Cardiac muscle cell (in vitro differentiated cells and primary cell): ENCODE results near the gene GNGT1. TPM values are rescaled to one million over a fixed set of nuclear protein-coding genes. Genes with fewer than 3 reads are reported as not detected.

Experiments used
- DNase-seq, 2 donors: peaks; one replicate each; pipeline versions ENCODE4 v3.0.0 to v3.0.0-alpha.2; 2010 to 2017; ENCODE audit warnings: low read depth in 1 of 2, low spot score in 1 of 2
- H3K27ac ChIP-seq: fragments of 200-600 bp; sonication (generic); 2 replicates; pipeline ENCODE4 v1.5.1; 2016
- H3K27me3 ChIP-seq: fragments of 200-600 bp; sonication (generic); 2 replicates; pipeline ENCODE4 v1.6.0; 2016; ENCODE audit warnings: control low read depth
- H3K36me3 ChIP-seq: fragments of 200-600 bp; sonication (generic); 2 replicates; pipeline ENCODE4 v1.5.1; 2016; ENCODE audit warnings: control low read depth
- H3K4me1 ChIP-seq: fragments of 200-600 bp; sonication (generic); 2 replicates; pipeline ENCODE4 v1.8.1; 2017; ENCODE audit warnings: low read depth, mild to moderate bottlenecking, mixed run types
- H3K4me3 ChIP-seq: fragments of 200-600 bp; sonication (generic); 2 replicates; pipeline ENCODE4 v1.5.1; 2016; ENCODE audit warnings: mild to moderate bottlenecking
- H3K9me3 ChIP-seq: fragments of 200-600 bp; sonication (generic); 2 replicates; pipeline ENCODE4 v1.5.1; 2017; ENCODE audit warnings: low read depth, mild to moderate bottlenecking, control low read depth
- polyA plus RNA-seq: library from polyadenylated mRNA; unstranded; fragments of >200 nt; fragmentation: Nextera tagmentation; extraction: Ambion mirVana; gene quantifications from 2 replicates; pipeline ENCODE4 v1.2.1, GENCODE V29; 2016
- total RNA-seq: library from RNA; depleted of rRNA; stranded (reverse); fragments of >200 nt; gene quantifications from 2 replicates; pipeline ENCODE4 v1.2.3, GENCODE V29; 2016
- TF ChIP-seq, protein P1 (sequence below): IDR thresholded peaks from 2 replicates; pipeline ENCODE4 v1.5.1; 2012; ENCODE audit warnings: low read depth, mild to moderate bottlenecking, low read length

Gene GNGT1
- total and polyA plus RNA-seq, 2 experiments from 2014 or later, result not detected

DNA sequence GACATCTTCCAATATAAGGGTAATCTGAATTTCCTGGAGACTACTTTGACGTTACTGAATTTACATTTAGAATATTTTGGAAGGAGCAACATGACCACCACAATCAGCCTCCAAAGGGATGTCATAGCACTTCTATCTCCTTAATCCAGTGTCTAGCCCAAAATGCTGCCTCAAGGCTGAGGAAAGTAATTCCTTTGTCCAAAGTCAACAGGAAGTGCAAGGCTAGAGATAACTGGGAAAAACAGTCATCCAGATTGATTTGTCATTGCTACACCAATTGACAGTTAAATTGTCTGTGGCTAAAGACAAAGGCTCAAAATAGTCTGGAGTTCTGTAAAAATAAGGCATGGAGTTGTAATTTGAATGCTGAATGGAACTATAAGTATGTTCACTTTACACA lies 11.9 kb upstream of the GNGT1 start:
- H3K4me1 ChIP-seq, result no peaks in the 10 kb centered on the region
- TF ChIP-seq, protein P1, sequence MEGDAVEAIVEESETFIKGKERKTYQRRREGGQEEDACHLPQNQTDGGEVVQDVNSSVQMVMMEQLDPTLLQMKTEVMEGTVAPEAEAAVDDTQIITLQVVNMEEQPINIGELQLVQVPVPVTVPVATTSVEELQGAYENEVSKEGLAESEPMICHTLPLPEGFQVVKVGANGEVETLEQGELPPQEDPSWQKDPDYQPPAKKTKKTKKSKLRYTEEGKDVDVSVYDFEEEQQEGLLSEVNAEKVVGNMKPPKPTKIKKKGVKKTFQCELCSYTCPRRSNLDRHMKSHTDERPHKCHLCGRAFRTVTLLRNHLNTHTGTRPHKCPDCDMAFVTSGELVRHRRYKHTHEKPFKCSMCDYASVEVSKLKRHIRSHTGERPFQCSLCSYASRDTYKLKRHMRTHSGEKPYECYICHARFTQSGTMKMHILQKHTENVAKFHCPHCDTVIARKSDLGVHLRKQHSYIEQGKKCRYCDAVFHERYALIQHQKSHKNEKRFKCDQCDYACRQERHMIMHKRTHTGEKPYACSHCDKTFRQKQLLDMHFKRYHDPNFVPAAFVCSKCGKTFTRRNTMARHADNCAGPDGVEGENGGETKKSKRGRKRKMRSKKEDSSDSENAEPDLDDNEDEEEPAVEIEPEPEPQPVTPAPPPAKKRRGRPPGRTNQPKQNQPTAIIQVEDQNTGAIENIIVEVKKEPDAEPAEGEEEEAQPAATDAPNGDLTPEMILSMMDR, result no peak

DNA sequence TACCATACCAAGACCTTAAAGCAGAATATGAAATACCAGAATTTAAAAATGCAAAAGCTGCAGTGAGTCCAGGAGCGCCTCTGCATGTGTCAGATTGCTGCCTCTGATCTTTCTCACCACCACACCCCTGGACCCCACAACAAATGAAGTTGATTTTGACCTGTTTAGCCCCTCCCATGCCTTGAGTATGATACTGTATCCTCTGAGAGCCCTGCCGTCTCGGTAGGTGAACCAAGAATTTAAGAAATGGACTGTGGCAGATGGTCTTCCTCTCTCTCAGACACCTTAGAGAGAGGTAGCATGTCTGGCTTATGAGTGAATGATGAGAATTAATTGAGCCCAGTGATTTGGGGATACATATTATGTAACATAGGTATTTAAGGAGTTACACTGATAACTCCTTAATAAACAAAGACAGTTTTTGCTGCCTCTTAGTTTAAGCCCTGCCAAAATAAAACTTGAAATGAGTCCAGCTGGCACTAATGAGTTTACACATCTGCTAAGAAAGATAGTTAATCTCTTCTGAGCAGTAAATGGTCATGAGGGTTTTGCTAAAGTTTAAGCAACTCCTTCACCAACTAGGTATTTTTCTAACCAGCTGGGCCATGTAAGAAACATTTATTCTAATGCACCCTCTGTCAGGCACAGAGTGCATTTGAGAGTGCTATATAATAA lies 11.3 kb upstream of the GNGT1 start:
- Histone ChIP-seq H3K27me3 (peaks cover 26% of the 10 kb centered on the region), H3K9me3 (no peaks in the 10 kb centered on the region), H3K4me1 (no peaks in the 10 kb centered on the region), H3K4me3 (no peak overlapping the region), H3K36me3 (no peaks in the 10 kb centered on the region), H3K27ac (no peak overlapping the region)
- DNase-seq, result peak in 1 of 2 donors; percentile 78
- TF ChIP-seq, protein P1, result no peak

More for the DNA sequence above, 11.9 kb upstream of the GNGT1 start:
- Histone ChIP-seq H3K9me3 (no peaks in the 10 kb centered on the region), H3K27me3 (peaks cover 33% of the 10 kb centered on the region), H3K4me3 (no peak overlapping the region), H3K27ac (no peak overlapping the region), H3K36me3 (no peaks in the 10 kb centered on the region)
- DNase-seq, result no peak

DNA sequence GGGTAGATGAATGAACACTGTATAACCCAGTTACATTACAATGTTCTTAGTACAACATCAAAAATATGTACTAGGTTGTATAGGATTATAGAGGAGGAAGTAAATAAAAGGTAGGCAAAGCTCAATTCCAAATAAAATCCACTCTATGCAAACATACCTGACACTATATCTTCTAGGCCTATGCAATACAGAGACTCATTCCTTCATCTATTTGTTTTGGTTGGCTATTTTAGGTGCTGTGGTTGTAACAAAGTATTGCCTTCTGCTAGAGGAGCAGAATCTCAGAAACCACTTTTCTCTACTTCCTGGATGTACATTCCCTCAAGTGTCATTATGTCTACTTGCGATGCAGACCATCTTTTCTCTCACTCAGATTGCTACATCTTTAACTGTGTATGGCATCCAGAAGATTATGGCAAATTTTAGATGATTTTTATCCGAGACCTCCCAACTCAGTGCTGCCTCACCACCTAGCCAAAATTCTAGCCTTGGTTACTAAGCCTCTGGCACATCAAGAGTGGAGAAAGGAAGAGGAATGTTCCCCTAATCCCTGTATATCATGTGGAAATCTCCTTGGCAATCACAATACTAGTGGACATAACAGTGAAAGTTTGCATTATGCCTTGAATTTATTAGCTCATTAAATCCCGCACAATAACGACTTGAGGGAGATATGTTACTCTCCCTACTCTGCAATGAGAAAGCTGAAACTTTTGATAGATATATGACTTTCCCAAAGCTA lies 10.3 kb upstream of the GNGT1 start:
- no peaks in the 10 kb centered on the region for H3K36me3 ChIP-seq
- DNase-seq, result no peak
- TF ChIP-seq, protein P1, result no peak
- no peak overlapping the region for H3K27ac ChIP-seq
- H3K27me3 ChIP-seq, result peaks cover 17% of the 10 kb centered on the region
- no peaks in the 10 kb centered on the region for H3K9me3 ChIP-seq
- no peak overlapping the region for H3K4me3 ChIP-seq
- H3K4me1 ChIP-seq, result no peaks in the 10 kb centered on the region

DNA sequence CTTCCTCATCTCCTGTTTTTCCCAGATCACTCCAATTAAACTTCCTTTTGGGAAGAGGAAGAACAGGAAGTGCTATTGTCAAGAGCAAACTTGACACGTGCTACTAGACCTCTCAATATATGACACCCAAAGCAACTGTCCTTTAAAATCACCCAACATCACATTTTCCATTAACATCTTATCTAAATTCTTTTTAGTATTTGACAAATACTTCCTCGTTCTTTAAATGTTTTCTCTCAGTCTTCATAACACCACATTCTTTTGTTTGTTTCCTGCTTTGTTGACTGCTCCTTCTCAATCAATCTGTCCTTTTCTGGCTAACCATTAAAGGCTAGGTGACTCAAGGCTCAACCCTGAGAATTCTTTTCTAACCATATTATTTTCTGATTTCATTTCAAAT lies 8.7 kb upstream of the GNGT1 start:
- no peak for DNase-seq
- Histone ChIP-seq H3K27me3 (peaks cover under 1% of the 10 kb centered on the region), H3K4me1 (no peaks in the 10 kb centered on the region), H3K27ac (no peak overlapping the region), H3K9me3 (no peaks in the 10 kb centered on the region), H3K36me3 (no peaks in the 10 kb centered on the region), H3K4me3 (no peak overlapping the region)
- TF ChIP-seq, protein P1, result no peak

DNA sequence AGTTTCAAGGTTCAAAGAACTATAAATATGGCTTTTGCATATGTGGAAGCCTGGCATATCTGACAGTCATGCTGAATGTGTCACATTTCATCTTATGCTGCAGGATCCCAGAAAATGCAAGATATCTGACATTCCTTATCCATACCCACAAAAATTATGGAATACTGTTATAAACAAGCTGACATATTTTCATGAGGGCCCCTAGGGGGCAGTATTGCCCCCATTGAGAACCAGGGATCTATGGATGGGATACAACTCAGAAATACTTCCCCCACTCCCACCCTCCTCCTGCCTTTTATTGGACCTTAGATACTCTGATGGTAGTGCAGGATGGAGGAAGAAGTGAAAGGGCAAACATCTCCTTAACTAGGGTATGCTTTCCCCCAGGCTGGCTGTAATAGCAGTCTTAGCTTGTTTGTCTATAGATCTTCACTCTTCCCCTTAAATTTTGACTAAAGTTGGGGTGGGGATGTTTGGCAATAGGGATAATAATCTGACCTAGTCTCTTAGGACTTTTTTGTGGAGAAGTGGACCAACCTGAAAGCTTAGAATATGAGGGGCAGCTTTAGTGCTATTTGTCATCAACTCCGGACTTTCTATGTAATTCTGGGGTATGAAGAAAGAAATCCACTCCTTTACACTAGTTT lies 3.5 kb upstream of the GNGT1 start:
- peak; percentile 63 to 88 for DNase-seq
- H3K27me3 ChIP-seq, result no peaks in the 10 kb centered on the region
- no peaks in the 10 kb centered on the region for H3K36me3 ChIP-seq
- no peaks in the 10 kb centered on the region for H3K9me3 ChIP-seq
- no peak overlapping the region for H3K27ac ChIP-seq
- no peak overlapping the region for H3K4me3 ChIP-seq
- TF ChIP-seq, protein P1, result peak; percentile 88
- H3K4me1 ChIP-seq, result no peaks in the 10 kb centered on the region
